ENCODE results near the gene SORCS2. TPM values are rescaled to one million over a fixed set of nuclear protein-coding genes. Genes with fewer than 3 reads are reported as not detected.

The SORCS2 gene
- total RNA-seq, 2 donors from 2014 or later, result 0.05 to 0.07 TPM

GRCh38 chr4:7371210-7371941 lies 179.0 kb downstream of the SORCS2 start:
- peaks cover 6% of the 10 kb centered on the region for H3K27me3 Mint-ChIP-seq (ENCODE audit: low read depth)
- H3K4me3 Mint-ChIP-seq, result no peak overlapping the region
- DNase-seq, result no peak
- no peaks in the 10 kb centered on the region for H3K36me3 Mint-ChIP-seq (ENCODE audit: insufficient read depth in 2 of 2)
- no peaks in the 10 kb centered on the region for H3K9me3 Mint-ChIP-seq
- H3K4me1 Mint-ChIP-seq (ENCODE audit: low read depth), result no peaks in the 10 kb centered on the region
- H3K27ac Mint-ChIP-seq, result no peak overlapping the region
- no peak for ATAC-seq (replicated peaks in 1 of 2)

- ATAC-seq (replicated peaks in 1 of 2), result no peak
- DNase-seq, result no peak
- no peaks in the 10 kb centered on the region for H3K9me3 Mint-ChIP-seq
- no peak overlapping the region for H3K27ac Mint-ChIP-seq
- H3K36me3 Mint-ChIP-seq (ENCODE audit: insufficient read depth in 2 of 2), result no peaks in the 10 kb centered on the region
- H3K4me3 Mint-ChIP-seq, result no peak overlapping the region
- no peaks in the 10 kb centered on the region for H3K4me1 Mint-ChIP-seq (ENCODE audit: low read depth)
- H3K27me3 Mint-ChIP-seq (ENCODE audit: low read depth), result peaks cover 18% of the 10 kb centered on the region
Observed at GRCh38 chr4:7372673-7373072, 180.3 kb downstream of the SORCS2 start.

DNA sequence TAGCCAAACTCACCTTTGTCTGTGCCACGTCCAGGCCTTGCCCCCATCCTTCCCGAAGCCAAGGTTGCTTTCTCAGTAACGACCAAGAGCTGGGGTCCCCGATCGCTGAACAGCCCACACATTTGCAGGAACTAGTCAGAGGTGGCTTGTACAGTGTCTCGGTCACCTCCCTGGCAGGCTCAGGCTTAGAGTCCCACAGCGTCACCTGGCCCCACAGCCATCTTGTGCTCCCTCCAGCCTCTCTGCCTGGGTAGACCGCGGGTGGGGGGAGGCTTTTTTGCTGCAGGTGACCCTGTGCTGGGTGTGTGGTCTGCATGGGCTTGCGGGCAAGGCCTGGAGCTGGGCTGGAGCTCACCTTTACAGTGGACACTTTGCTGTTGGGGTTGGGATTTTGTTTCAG lies 182.2 kb downstream of the SORCS2 start:
- ATAC-seq (replicated peaks in 1 of 2) (no peak), DNase-seq (no peak)
- H3K36me3 Mint-ChIP-seq (ENCODE audit: insufficient read depth in 2 of 2), result peaks cover 0 to 2% of the 10 kb centered on the region in 2 donors
- no peak overlapping the region for H3K4me3 Mint-ChIP-seq
- no peak overlapping the region for H3K27ac Mint-ChIP-seq
- no peaks in the 10 kb centered on the region for H3K4me1 Mint-ChIP-seq (ENCODE audit: low read depth)
- peaks cover 0 to 3% of the 10 kb centered on the region in 2 donors for H3K9me3 Mint-ChIP-seq
- peaks cover 24% of the 10 kb centered on the region for H3K27me3 Mint-ChIP-seq (ENCODE audit: low read depth)

DNA sequence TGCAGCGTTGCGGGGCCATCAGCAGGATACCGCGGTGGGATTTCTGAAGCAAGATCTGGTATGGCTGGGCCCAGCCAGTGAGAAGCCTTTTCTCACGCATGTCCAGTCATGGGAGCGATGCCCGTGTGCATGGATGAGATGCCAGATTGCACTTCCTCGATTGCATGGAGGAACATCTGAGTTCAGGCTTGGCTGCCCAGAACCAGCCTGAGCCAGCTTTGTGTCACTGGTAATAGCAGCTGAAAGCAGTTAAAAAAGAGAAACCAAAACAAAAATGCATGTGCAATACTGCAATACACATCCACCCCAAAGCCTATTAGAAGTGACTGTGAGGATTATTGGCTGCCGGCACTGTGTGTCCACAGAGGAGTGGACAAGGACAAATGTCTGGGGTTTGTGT lies 183.1 kb downstream of the SORCS2 start:
- DNase-seq (no peak), ATAC-seq (replicated peaks in 1 of 2) (no peak)
- peaks cover 0 to 2% of the 10 kb centered on the region in 2 donors for H3K36me3 Mint-ChIP-seq (ENCODE audit: insufficient read depth in 2 of 2)
- H3K27ac Mint-ChIP-seq, result no peak overlapping the region
- H3K9me3 Mint-ChIP-seq, result peaks cover 0 to 3% of the 10 kb centered on the region in 2 donors
- H3K27me3 Mint-ChIP-seq (ENCODE audit: low read depth), result peaks cover 24% of the 10 kb centered on the region
- H3K4me1 Mint-ChIP-seq (ENCODE audit: low read depth), result no peaks in the 10 kb centered on the region
- H3K4me3 Mint-ChIP-seq, result no peak overlapping the region

DNA sequence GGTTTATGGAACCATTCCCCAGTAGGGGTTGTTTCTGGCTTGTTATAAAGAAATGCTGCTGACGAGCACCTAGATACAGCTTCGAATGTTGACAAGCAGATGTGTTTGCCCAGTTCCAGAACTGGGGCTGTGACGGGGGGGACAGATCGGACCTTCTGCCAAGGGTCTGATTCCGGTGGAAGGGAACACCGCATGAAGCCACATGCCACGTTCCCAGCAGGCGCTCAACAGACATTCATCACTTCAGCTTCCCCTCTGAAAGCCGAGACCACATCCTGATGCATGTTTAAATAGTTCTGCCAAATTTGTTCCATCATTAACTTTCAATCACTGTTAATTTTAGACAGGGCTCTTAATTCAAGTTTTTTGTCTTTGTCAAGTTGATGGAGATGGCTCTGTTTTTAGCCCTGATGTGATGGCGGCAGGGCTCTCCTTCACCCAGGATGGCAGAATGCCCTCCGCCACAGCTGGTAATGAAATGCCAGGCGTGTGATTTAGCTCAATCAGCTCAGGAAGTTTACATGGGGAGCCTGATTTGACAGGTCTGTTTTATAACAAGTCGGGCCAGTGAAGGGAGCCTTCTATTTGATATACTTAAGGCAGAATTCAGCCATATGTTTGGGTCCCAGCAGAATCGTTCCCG lies 185.0 kb downstream of the SORCS2 start:
- H3K4me3 Mint-ChIP-seq, result no peak overlapping the region
- H3K27me3 Mint-ChIP-seq (ENCODE audit: low read depth), result peaks cover 24% of the 10 kb centered on the region

DNA sequence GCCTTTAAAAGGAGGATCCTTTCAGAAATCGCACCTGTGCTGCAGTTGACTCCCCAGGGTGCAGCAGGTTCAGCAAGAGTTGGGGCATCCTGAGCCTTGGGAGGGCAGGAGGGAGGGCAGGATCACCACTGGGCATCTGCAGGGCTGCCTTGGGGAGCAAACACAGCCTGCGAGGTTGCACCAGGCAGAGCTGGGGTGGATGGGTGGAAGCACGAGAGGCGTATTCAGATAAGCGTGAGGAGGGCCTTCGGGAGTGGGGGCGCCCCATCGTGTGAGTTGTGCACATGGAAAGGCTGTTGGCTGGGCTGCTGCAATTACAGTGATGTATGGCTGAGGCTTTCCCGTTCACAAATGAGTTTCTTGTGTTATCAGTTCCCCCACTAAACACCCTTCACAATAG lies 186.8 kb downstream of the SORCS2 start:
- peaks cover 0 to 3% of the 10 kb centered on the region in 2 donors for H3K9me3 Mint-ChIP-seq
- H3K36me3 Mint-ChIP-seq (ENCODE audit: insufficient read depth in 2 of 2), result peaks cover 0 to 3% of the 10 kb centered on the region in 2 donors
- H3K27me3 Mint-ChIP-seq (ENCODE audit: low read depth), result peaks cover 19% of the 10 kb centered on the region
- no peak for ATAC-seq (replicated peaks in 1 of 2)
- H3K27ac Mint-ChIP-seq, result no peak overlapping the region
- no peaks in the 10 kb centered on the region for H3K4me1 Mint-ChIP-seq (ENCODE audit: low read depth)
- DNase-seq, result no peak
- H3K4me3 Mint-ChIP-seq, result no peak overlapping the region

More for the DNA sequence above, 185.0 kb downstream of the SORCS2 start:
- H3K9me3 Mint-ChIP-seq, result peaks cover 0 to 3% of the 10 kb centered on the region in 2 donors
- ATAC-seq (replicated peaks in 1 of 2) (no peak), DNase-seq (no peak)
- H3K4me1 Mint-ChIP-seq (ENCODE audit: low read depth), result no peaks in the 10 kb centered on the region
- peaks cover 0 to 3% of the 10 kb centered on the region in 2 donors for H3K36me3 Mint-ChIP-seq (ENCODE audit: insufficient read depth in 2 of 2)
- H3K27ac Mint-ChIP-seq, result no peak overlapping the region

GRCh38 chr4:7379719-7380118 lies 187.4 kb downstream of the SORCS2 start:
- no peak overlapping the region for H3K27ac Mint-ChIP-seq
- H3K36me3 Mint-ChIP-seq (ENCODE audit: insufficient read depth in 2 of 2), result peaks cover 0 to 3% of the 10 kb centered on the region in 2 donors

DNA sequence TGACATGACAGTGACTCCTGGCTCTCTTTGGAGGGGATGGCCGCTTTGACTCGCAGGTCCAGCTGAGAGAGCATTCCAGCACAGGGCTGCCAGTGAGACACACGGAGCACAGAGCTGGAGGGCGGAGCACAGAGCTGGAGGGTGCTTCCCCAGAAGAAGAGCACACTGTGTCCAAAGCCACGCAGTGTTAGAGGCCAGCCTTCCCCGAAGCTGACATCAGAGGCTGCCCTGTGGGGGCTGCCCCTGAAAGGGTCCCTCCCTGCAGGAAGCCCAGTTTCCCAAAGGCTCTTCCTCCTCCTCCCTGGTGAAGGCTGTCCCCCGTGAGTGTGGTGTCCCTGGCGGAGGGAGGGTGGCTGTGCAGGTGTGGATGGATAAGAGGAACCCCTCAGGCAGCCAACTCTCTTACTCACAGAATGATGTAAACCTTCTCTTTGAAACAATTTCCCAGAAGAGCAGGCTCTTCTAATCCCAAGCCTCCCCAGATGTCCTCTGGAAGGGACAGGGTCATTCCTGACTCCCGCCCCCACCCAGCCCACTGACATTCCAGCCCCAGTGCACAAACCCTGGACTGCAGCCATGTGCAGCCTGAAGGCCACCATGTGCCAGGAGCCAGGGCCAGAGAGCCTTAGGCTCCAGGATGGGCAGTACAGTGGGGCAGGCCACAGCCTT lies 189.0 kb downstream of the SORCS2 start:
- no peak for ATAC-seq (replicated peaks in 1 of 2)
- H3K4me1 Mint-ChIP-seq (ENCODE audit: low read depth), result no peaks in the 10 kb centered on the region
- H3K9me3 Mint-ChIP-seq, result peaks cover 4 to 5% of the 10 kb centered on the region in 2 donors
- H3K4me3 Mint-ChIP-seq, result no peak overlapping the region
- DNase-seq, result no peak
- peaks cover 19% of the 10 kb centered on the region for H3K27me3 Mint-ChIP-seq (ENCODE audit: low read depth)
- H3K36me3 Mint-ChIP-seq (ENCODE audit: insufficient read depth in 2 of 2), result peaks cover 0 to 3% of the 10 kb centered on the region in 2 donors
- no peak overlapping the region for H3K27ac Mint-ChIP-seq

More at GRCh38 chr4:7379719-7380118, 187.4 kb downstream of the SORCS2 start:
- Mint-ChIP-seq H3K9me3 (peaks cover 0 to 3% of the 10 kb centered on the region in 2 donors), H3K4me3 (no peak overlapping the region), H3K27me3 (ENCODE audit: low read depth) (peaks cover 19% of the 10 kb centered on the region), H3K4me1 (ENCODE audit: low read depth) (no peaks in the 10 kb centered on the region)
- ATAC-seq (replicated peaks in 1 of 2) (no peak), DNase-seq (no peak)

- no peak overlapping the region for H3K4me3 Mint-ChIP-seq
- H3K36me3 Mint-ChIP-seq (ENCODE audit: insufficient read depth in 2 of 2), result peaks cover 0 to 3% of the 10 kb centered on the region in 2 donors
- no peaks in the 10 kb centered on the region for H3K4me1 Mint-ChIP-seq (ENCODE audit: low read depth)
- no peak for ATAC-seq (replicated peaks in 1 of 2)
- peaks cover 4 to 7% of the 10 kb centered on the region in 2 donors for H3K9me3 Mint-ChIP-seq
- H3K27me3 Mint-ChIP-seq (ENCODE audit: low read depth), result peaks cover 12% of the 10 kb centered on the region
- no peak overlapping the region for H3K27ac Mint-ChIP-seq
- no peak for DNase-seq
Observed at GRCh38 chr4:7381890-7382633, 189.7 kb downstream of the SORCS2 start.

DNA sequence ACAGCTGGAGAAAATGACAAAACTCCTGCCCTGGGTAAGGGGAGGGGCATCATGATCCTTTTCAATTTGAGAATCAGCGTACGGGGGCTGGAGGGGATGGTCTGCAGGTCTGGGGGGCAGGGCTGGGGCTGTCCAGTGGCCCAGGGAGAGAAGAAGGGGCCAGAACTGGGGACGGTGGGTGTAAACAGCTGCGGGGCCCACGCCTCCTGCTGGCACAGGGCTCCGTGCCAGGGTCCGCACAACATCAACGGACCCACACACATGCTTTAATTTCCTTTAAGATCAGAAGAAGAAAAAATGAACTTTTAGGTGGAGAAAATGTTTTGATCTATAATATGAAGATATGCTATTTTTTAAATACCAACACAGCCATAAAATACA lies 190.3 kb downstream of the SORCS2 start:
- Mint-ChIP-seq H3K4me3 (no peak overlapping the region), H3K9me3 (peaks cover 7 to 12% of the 10 kb centered on the region in 2 donors), H3K27ac (no peak overlapping the region), H3K27me3 (ENCODE audit: low read depth) (peaks cover 6% of the 10 kb centered on the region), H3K36me3 (ENCODE audit: insufficient read depth in 2 of 2) (peaks cover 0 to 3% of the 10 kb centered on the region in 2 donors), H3K4me1 (ENCODE audit: low read depth) (no peaks in the 10 kb centered on the region)
- ATAC-seq (replicated peaks in 1 of 2) (no peak), DNase-seq (no peak)

DNA sequence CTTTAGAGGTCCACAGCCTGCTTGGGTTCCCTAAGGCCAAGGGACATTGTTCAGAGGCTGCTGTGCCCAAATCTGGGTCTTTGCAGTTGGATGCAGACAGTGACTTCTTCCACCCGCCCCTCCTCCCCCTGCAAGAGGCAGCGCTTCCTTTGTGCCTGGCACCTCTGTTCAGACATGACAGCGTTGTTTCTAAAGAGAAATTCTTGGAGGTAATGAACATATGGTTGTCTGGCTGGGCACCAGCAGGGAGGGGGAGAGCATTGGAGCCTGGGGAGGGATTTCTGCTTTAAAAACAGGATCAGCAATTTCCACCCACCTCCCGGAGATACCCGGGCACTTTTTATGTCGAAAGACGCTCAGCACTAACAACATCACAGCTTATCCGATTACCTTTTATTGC lies 190.9 kb downstream of the SORCS2 start:
- DNase-seq, result no peak
- Mint-ChIP-seq H3K4me1 (ENCODE audit: low read depth) (no peaks in the 10 kb centered on the region), H3K27me3 (ENCODE audit: low read depth) (no peaks in the 10 kb centered on the region)

GRCh38 chr4:7384003-7384928 lies 191.9 kb downstream of the SORCS2 start:
- Mint-ChIP-seq H3K9me3 (peaks cover 6 to 15% of the 10 kb centered on the region in 2 donors), H3K27ac (no peak overlapping the region), H3K4me3 (no peak overlapping the region), H3K27me3 (ENCODE audit: low read depth) (no peaks in the 10 kb centered on the region), H3K36me3 (ENCODE audit: insufficient read depth in 2 of 2) (peaks cover 0 to 2% of the 10 kb centered on the region in 2 donors), H3K4me1 (ENCODE audit: low read depth) (no peaks in the 10 kb centered on the region)
- DNase-seq, result no peak
- no peak for ATAC-seq (replicated peaks in 1 of 2)

More for the DNA sequence above, 190.9 kb downstream of the SORCS2 start:
- Mint-ChIP-seq H3K27ac (no peak overlapping the region), H3K36me3 (ENCODE audit: insufficient read depth in 2 of 2) (peaks cover 0 to 2% of the 10 kb centered on the region in 2 donors), H3K4me3 (no peak overlapping the region), H3K9me3 (peaks cover 6 to 15% of the 10 kb centered on the region in 2 donors)
- ATAC-seq (replicated peaks in 1 of 2), result no peak

All from activated T-cell treated with anti-CD3 and anti-CD28 coated beads, Interleukin-2, amount 50 U/mL, for 72 hours (primary cell).